Measurements from ENCODE around the gene PEPD.

PEPD gene

DNA sequence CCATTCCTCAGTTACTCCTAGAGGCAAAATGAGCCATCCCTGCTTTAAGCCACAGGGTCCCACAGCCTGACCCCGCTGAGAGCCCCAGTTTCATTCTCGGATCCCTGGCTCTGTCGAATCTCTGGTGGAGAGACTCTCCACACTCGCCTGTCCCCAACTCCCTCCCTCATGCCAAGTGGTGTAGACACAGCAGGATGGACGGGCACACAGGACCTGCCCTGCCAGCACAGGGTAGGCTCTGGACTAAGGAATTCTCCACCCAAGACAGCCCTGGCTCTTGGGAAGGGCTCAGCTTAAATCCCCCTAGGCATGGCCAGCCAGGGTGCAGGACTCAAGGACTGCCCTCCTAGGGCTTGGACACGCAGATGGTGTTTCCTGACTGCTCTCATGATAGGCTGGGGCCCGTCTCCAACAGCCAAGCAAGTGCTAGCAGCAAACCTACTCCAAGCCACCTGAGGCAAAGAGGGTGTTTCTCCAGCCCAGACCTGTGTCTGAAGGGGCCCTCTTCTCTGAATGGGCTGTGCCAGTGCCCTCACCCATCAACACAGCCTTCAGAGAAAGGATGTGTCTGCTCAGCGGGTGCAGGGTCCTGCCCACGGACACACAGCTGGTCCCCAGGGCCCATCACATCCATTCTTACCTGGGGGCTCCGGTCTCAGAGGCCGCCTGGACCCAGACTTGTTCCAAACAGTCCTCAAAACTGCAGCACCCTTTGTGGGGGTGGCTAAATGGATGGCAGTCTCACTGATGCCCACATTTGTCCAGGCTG lies 65.3 kb downstream of the PEPD start:
- no peak for DNase-seq

DNA sequence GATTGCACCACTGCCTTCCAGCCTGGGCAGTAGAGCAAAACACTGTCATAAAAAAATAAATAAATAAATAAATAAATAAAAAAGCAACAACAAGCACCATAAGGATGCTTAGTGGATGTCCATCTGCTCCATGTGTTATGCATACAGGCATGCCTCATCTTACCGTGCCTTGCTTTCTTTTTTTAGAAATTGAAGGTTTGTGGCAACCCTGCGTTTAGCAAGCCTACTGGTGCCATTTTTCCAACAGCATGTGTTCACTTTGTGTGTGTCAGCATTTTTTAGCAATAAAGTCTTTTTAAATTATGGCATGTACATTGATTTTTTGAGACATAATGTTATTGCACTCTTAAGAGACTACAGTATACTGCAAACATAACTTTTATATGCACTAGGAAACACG lies 68.3 kb downstream of the PEPD start:
- DNase-seq, result no peak

DNA sequence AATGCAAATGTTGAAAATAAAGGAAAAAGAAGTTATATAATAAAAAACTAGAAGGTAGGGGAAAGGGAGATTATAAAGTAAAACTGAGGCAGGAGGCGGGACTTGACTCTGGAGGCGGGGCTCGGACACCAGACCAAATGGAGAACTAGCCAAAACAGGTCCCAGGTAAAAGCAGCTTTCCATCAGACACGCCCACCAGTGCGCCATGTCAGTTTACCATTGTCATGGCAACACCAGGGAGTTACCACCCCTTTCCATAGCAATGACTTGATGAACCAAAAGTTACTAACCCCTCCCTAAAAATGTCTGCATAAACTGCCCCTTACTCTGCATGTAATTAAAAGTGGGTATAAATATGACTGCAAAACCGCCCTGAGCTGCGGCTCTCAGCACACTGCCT lies 70.9 kb downstream of the PEPD start:
- no peak for DNase-seq

DNA sequence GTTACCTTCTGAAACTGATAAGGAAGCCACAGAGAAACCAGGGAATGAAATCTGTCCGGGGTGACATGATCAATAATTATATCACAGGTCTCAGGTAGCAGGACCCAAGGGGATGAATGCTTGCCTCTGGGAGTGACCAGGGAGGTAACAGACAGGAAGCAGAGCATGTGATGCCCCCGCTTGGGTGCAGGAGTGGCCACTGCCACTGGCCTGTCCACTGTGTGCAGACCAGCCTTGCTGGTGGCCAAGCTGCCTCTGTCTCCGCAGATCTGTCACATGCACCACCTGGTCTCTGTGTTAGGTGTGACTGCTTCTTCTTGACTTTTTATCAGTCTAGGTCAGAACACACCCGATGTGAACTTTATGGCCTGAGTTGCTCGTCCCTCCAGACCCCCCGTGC lies 71.8 kb downstream of the PEPD start:
- no peak for DNase-seq

DNA sequence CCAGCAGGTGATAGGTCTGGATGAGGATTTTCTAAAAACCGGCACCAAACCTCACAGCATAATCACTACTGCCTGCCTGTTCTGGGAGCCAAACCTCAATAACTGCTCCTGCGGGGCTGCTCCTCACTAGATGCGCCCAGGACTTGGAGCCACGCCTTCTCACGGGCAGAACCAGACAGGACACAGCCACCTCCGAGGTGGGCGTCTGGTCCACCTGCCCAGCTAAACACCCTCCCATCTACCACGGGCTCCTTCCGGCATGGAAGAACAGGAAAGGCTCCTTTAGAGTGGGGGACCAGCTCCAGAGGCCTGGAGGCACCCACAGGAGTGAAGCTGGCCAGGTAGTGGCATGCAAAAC lies 73.5 kb downstream of the PEPD start:
- no peak for DNase-seq

DNA sequence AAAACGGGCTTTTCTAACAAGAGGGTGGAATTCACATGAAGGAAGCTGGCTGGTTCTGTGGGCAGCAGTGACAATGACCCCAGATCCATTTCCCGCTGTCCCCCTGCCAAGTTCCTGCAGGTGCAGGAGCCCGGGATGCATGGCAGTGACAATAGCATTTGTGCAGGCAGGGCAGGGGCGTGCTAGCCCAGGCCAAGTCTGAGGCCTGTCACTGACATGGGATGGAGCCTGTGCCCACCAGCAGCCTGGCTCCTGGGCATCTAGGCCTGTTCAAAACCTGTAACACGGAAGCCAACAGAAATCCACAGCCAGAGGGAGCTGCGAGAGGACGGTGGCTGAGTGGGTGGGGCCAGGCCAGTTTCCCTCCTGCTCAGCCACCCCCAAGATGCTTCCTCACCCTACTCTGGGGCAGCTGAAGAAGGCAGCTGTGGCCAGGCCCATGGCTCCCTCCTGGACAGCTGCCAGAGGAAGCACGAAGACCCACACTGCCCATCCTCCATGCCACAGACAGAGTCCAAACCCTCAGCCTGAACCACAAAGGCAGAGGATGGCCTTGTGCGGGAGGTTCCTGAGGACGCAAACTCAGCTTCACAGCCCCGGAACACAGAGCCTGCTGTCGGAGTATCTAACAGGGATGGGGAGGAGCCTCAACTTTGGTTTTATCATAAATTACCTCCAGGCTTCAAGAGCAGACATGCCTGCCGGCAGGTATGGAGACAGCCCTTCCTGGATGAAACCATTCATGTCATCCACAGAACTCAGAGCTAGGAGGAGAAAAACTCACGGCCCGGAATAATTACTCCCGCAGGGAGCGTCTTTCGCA lies 74.0 kb downstream of the PEPD start:
- DNase-seq, result no peak

DNA sequence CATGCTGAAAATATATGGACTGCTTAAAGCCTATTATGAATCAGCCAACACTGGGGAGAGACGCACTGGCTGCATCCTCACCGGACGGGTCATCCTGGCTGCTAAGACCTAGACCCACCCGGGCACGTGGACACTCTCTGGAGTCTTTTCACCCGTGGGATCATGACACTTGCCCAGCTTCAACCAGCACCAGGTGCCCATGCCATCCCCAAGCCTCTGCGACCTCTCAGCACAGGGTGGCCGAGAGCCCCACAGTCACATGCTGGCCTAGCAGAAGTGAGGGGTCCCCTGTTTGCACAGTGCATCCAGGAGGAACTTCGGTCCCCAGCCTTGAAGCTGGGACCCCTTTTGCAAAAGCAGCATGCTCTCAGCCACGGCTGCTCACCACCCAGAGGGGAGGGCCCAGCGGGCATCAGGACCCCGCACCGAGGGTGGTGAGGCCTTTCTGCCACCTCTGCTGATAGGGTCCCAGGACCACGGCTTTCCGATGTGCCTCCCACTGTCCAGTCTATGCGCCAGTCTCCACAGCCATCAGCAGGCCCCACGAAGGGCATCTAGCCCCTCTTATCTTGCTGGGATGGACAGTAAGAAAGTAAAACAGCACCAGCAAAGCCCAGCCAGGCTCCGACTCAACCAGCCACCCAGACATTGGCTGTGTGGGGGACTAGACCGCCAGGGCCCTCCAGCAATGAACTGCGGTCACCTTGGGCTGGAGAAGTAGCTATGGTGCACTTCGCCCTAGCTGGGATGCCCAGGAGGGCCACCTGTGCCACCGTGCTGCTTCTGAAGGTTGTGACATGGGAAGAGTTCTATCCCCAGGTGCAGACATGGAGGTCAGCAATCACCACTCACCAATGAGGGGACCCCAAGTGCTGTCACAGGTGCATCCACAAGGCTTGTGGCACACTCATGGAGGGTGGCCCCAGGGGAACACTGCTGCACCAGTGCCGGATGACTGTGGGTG lies 75.0 kb downstream of the PEPD start:
- no peak for DNase-seq

DNA sequence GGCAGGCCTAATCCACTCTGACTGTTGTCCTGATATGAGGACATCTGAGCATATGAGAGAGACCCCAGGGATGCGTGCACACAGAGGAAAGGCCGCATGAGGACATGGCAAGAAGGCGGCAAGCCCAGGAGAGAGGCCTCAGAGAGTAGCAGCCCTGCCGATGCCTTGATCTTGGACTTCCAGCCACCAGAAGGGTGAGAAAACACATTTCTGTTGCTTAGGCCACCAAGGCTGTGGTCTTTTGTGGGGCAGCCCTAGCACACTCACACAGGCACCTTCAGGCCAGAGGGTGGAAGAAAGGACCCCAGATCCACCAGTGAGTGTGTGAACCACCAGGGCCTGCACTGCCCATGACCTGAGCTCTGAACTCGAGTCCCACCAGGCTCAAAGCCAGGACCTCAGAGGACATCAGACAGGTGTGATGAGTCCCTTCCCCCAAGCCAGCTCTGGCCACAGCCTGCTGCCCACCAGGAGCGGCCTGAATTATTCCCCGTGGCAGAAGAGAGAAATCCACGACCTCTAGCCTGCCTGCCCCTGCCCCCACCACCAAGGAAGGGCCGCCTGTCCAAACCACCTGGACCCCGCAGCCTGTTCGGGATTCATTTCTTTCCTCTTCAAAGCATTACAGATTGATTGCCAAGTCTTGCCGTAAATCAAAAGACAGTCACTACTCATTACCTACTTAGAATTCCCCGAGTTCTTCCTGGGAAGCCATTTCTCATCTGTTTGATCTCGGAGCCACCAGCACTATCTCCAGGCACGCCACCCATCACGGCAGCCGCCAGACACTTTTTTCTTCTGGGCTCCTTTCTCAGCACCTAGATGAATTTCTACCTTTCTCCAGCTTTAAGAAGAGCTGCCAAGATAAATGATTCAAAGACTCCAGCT lies 75.9 kb downstream of the PEPD start:
- no peak for DNase-seq

DNA sequence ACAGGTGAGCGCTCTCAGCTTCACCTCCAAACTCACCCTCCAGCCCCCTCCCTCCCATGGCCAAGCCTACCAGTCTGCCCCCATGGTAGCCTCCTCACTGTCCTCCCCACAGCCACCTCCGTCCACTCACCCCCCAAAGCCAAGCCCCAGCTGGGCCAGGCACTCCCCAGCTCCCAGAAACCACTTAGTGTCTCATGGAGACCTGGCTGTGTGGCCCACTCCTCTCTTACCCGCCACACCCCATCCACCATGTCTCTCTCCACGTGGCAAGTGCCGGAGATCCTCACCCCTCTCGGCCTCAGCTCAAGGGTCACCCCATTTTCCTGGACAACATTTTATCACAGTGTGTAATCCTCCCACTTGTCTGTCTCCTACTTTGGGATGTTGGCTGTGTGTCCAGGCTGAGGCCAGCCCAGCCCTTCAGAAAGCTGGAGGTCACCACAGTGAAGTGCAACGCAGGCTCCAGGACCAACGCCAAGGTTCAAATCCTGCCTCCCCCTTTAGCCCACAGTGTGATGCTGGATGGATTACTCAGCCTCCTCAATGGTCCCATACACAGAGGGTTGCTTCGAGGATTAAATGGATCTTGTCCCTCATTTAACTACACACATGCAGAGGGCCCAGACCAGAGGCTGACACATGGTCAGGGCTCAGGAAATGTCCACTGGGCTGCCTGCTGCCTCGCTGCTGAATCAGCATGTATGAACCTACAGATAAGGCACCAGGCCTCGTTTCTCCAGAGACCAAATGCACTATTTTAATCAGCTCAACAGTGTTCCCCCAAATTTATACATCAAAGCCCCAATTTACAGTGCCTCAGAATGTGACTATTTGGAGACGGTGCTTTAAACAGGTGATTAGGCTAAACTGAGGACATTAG lies 76.8 kb downstream of the PEPD start:
- no peak for DNase-seq

DNA sequence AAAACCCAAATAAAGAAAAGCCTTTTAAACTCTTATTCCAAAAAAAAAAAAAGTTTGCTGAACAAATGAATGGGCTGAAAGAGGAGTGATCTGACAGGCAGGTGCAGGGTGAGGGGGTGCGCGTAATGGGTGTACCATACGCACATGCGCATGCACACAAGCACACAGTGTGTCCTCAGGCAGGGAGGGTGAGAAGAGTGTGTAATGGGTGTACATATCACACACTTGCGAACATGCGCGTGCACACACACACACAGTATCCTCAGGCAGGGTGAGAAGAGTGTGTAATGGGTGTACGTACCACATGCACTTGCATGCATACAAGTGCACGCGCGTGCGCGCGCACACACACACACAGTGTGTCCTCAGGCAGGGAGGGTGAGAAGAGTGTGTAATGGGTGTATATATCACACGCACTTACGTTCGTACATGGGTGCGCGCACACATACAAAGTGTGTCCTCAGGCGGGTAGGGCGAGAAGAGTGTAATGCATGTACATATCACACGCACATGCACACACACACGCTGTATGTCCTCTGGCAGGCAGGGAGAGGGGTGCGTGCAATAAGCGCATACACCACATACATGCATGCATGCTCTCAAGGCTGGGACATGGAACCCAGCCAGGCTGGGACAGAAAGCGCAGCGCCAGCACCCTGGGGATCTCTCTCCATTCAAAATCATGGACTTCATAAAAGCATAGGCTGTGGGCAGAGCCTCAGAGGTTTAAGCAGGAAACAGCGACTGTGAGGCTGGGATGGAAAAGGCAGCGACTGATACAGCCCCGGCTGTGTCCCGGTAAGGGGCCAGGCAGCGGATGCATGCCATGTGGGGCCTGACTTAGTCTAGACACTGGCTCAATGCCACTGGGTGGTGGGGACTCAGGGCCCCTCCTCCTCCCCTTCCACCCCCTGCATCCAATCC lies 77.7 kb downstream of the PEPD start:
- no peak for DNase-seq

DNA sequence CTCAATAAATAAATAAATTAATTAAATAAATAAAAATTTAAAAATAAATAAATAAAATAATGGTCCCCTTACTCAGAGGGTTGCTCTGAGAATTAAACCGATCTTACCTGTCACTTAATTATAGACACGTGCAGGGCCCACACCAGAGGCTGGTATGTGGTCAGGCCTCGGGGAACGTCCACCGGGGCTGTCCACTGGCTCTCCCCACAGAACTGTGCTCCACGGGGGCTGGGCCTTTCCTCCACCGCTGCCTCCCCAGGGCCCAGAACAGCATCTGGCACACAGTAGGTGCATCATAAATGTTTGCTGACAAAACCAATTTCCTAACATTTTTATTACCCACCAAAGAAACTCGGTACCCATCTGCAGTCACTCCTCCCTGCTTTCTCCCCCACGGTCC lies 78.9 kb downstream of the PEPD start:
- DNase-seq, result no peak

DNA sequence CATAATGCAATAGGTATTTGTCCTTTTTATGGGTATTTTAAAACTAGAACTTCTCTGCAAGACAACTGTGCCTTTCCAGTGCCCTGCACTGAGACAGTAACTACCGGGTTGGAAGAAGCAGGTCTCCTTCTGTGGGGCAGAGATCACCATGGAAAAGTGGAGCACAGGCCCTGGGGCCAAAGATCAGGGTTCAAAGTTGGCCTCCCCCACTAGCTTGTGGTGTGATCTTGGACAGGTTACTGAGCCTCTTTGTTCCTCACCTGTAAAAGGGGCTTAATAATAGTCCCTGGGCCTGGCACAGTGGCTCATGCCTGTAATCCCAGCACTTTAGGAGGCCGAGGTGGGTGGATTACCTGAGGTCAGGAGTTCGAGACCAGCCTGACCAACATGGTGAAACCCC lies 79.8 kb downstream of the PEPD start:
- no peak for DNase-seq

DNA sequence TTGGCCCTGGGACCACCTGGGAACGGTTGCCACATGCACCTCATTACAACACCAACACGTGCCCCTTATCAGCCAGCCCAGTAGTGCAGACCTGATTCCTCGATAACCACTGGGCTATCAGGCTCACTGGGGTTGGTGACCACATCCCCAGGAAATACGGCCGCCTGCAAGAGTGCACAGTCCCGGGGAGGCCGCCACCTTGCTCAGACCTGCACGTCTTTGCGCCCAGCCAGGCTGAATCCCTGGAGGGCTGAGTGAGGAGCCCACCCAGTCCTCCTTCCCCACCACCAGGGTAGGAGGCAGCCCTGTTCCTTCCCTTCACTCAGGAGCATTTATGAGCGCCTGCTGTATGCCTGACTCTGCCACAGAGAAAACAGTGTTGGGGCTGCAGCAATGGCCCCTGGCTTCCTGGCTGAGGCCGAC lies 80.3 kb downstream of the PEPD start:
- DNase-seq, result no peak

DNA sequence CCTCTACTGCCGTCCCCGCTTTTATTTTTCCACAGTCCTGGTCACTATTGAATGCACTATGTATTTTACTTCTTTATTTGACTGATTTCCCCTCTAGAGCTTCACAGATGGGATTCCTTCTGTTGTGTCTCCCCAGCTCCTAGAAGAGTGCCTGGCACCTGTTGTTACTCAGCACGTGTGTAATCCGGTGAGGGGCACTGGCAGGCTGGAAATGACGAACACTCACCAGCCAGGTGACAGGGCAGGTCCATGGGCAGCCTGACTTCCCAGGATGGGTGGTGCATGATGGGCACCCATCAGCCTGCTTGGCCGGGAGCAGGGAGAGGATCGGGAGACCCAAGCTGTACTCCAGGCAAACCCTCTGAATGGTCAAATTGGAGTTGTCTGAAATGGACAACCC lies 80.9 kb downstream of the PEPD start:
- DNase-seq, result no peak

DNA sequence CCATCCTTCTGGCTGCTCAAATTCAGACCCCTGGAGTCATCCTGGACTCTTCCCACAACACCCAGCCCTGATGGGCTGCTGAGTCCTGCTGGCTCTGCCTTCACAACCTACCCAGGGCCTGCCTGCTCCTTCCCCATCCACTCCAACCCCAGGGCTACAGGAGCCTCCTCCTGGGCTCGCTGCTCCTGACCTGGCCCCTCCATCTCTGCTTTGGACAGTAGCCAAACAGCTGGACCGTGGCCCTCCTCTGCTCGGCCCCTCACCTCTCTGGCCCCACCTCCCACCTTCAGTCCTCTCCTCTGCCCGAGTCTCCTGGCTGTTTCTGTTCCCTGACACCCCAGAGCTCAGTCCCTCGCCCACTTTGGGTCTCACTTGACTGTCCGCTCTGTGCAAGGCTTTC lies 81.3 kb downstream of the PEPD start:
- no peak for DNase-seq

DNA sequence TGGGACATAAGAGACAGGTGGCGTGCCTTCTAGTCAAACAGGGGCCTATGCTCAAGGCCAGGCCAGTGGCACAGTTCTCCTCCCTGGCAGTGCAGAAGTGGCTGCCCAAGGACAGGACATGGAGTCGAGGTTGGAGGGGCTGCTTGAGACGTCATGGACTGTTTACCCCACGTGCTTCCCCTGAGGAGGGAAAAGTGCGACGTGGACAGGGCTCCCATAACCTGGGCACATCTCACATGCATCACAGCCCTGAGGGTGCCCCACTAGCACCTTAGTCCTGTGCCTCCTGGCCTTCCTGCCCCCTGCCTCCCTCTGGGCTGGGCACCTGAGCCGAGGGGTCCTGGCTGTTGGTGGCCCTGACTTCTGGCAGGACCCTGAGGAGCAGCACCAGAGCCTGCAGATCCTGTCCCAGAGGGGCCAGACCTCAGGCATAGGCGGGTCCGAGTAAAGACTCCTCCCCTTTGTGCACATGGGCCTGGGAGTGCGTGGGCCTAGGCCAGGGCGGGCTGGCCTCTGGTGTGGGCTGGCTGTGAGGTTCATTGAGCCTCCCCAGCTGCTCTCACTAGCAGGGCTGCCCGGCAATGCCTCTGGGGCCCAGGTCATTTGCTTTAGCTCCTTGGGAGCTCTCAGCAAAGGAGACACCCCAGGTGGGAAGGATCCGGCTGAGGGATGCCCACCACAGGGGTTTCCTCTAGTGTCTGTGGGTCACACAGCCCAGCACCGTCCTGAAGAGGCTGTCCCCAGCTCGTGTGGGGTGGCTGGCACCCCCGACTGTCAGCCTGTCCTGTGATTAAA lies 82.4 kb downstream of the PEPD start:
- DNase-seq, result no peak

DNA sequence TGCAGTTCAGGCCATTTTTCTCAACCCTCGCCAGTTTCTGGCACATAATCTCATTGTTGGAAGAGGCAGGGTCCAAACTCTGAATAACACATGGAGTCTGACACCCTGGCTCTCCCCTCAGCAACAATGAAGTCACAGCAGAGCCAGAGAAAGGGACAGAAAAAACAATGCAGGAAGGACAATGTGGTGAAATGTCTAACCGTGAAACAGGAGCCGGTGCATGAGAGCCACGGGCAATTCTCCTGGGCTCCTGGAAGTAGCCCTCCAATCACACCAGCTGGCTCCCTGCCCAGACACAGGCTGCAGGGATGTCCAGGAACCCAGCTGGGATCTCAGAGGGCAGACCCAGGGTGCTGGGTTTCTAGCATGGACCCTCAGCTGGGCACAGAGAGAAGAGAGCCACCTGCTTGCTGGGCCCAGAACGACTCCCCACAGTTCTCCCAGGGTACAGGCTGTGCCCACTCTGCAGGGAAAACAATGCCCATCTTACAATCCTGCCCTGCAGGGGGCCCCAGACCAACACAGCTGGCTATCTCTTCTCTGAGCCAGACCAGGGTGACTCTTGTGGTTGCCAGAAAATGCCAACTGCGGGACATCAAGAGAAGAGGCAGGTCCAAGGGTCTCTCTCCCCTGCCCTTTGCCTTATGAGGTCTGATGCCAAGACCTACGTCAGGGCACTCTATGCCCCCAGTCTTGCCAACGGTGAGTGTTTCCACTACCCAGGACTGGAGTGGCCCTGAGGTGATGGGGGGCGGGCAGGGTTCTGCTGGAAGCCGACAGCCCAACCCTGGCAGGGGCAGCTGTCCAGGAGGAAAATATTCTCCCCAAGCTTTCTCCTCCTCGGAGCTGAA lies 83.5 kb downstream of the PEPD start:
- peak; percentile 72 for DNase-seq

DNA sequence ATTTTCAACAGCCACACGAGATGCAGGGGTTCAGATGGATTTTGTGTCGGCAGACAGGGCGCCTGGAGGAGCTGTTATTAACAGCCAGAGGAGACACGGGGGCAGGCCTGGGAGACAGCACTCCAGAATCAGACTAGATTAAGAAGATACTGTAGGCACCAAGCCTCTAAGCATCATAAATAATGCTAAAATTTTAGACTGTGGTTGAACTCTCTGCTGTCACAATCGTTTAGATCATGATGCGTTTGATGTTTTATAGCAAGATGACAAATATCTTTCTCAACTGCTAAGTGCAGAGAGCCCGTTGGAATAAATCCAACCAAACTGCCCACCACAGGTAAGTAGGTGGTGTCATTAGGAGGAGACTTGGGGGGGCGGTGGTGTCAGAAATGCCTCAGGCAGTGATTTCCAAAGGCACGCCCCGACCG lies 84.2 kb downstream of the PEPD start:
- DNase-seq, result peak; percentile 48

All from DMS79 treated with DMSO at 0.1 percent for 48 hours (cell line).